Measurements from ENCODE around the gene TWNK. TPM values are rescaled to one million over a fixed set of nuclear protein-coding genes. Genes with fewer than 3 reads are reported as not detected.

TWNK gene
- total and polyA plus RNA-seq, 9 of the 15 experiments (the other 6 are each of a cell fraction or from before 2014, with no cell fraction given): 11.6 to 34.7 (median 17.4) TPM

DNA sequence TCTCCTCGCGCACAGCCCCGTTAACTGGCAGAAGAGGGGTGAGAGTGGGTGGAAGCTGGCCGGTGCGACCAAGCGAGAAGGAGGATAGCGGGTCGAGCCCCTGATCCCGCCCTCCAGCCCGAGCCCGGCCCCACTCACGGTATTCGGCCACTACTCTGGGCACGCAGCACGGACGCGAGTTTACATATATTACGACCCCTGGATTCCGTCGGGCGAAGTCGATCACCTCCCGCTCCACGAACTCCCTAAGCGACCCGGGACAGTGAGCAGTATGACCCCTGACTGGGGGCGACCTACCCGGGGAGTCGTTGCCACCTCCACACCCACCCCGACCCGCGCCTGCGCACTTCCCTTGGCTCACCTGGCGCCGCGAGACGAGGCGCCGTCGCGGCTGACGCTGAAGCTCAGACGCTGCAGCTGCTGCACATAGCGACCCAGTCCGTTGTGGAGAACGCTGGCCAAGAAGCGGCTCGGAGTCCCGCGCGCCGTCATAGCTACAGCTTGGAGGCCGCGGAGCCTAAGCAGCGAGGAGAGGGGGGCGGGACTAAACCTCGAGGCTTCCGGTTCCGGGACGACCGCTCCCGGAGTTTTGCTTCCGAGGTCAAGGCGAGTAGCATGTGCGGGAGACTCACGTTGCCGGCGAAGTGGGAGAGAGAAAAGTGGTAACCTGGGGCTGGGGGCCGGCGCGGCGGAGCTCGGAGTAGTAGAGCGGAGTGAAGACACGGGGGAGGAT, at the start of gene TWNK, which contains the start of gene MRPL43 (continued):
- TF ChIP-seq, protein P1, sequence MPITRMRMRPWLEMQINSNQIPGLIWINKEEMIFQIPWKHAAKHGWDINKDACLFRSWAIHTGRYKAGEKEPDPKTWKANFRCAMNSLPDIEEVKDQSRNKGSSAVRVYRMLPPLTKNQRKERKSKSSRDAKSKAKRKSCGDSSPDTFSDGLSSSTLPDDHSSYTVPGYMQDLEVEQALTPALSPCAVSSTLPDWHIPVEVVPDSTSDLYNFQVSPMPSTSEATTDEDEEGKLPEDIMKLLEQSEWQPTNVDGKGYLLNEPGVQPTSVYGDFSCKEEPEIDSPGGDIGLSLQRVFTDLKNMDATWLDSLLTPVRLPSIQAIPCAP (CRISPR knock-in tag; IDR thresholded peaks at IDR 0.05; ENCODE audit: borderline replicate concordance): no peak
- TF ChIP-seq, protein P2, sequence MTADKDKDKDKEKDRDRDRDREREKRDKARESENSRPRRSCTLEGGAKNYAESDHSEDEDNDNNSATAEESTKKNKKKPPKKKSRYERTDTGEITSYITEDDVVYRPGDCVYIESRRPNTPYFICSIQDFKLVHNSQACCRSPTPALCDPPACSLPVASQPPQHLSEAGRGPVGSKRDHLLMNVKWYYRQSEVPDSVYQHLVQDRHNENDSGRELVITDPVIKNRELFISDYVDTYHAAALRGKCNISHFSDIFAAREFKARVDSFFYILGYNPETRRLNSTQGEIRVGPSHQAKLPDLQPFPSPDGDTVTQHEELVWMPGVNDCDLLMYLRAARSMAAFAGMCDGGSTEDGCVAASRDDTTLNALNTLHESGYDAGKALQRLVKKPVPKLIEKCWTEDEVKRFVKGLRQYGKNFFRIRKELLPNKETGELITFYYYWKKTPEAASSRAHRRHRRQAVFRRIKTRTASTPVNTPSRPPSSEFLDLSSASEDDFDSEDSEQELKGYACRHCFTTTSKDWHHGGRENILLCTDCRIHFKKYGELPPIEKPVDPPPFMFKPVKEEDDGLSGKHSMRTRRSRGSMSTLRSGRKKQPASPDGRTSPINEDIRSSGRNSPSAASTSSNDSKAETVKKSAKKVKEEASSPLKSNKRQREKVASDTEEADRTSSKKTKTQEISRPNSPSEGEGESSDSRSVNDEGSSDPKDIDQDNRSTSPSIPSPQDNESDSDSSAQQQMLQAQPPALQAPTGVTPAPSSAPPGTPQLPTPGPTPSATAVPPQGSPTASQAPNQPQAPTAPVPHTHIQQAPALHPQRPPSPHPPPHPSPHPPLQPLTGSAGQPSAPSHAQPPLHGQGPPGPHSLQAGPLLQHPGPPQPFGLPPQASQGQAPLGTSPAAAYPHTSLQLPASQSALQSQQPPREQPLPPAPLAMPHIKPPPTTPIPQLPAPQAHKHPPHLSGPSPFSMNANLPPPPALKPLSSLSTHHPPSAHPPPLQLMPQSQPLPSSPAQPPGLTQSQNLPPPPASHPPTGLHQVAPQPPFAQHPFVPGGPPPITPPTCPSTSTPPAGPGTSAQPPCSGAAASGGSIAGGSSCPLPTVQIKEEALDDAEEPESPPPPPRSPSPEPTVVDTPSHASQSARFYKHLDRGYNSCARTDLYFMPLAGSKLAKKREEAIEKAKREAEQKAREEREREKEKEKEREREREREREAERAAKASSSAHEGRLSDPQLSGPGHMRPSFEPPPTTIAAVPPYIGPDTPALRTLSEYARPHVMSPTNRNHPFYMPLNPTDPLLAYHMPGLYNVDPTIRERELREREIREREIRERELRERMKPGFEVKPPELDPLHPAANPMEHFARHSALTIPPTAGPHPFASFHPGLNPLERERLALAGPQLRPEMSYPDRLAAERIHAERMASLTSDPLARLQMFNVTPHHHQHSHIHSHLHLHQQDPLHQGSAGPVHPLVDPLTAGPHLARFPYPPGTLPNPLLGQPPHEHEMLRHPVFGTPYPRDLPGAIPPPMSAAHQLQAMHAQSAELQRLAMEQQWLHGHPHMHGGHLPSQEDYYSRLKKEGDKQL (CRISPR knock-in tag; IDR thresholded peaks at IDR 0.05; ENCODE audit: borderline replicate concordance): no peak
- TF ChIP-seq GTF2A2 (tag; IDR thresholded peaks at IDR 0.05) (no peak), ZFX (CRISPR knock-in tag; IDR thresholded peaks at IDR 0.05) (peak; percentile 78), ZNF140 (CRISPR knock-in tag; IDR thresholded peaks at IDR 0.05) (no peak), TAL1 (IDR thresholded peaks at IDR 0.05) (no peak), ZNF766 (CRISPR knock-in tag; conservative IDR thresholded peaks at IDR 0.05) (no peak), ZNF785 (CRISPR knock-in tag; IDR thresholded peaks at IDR 0.05) (no peak), ZKSCAN8 (CRISPR knock-in tag; IDR thresholded peaks at IDR 0.05) (no peak), IRF2 (CRISPR knock-in tag; IDR thresholded peaks at IDR 0.05) (no peak; the same call in 1 of the 2 replicates), BRF1 (IDR thresholded peaks at IDR 0.05; ENCODE audit: borderline replicate concordance, extremely low read depth, insufficient read length) (no peak), EZH2 (IDR thresholded peaks at IDR 0.05; ENCODE audit: borderline replicate concordance, low read depth, low read length) (no peak), ZBTB11 (CRISPR knock-in tag; IDR thresholded peaks at IDR 0.05) (peak in 1 of 3 experiments; percentile 86; a peak in 2 of 6 replicates), ZFPM2 (CRISPR knock-in tag; IDR thresholded peaks at IDR 0.05) (no peak), EGR1 (conservative IDR thresholded peaks at IDR 0.05) (no peak)
- TF ChIP-seq, protein P3, sequence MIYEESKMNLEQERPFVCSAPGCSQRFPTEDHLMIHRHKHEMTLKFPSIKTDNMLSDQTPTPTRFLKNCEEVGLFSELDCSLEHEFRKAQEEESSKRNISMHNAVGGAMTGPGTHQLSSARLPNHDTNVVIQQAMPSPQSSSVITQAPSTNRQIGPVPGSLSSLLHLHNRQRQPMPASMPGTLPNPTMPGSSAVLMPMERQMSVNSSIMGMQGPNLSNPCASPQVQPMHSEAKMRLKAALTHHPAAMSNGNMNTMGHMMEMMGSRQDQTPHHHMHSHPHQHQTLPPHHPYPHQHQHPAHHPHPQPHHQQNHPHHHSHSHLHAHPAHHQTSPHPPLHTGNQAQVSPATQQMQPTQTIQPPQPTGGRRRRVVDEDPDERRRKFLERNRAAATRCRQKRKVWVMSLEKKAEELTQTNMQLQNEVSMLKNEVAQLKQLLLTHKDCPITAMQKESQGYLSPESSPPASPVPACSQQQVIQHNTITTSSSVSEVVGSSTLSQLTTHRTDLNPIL (CRISPR knock-in tag; IDR thresholded peaks at IDR 0.05): no peak

Data from K562 (cell line).